ENCODE results near the gene RBM6.
A peak's percentile ranks its signal among the peaks of the same experiment; 100 is the strongest.

Gene RBM6

GRCh38 chr3:49952924-49953323, 13.0 kb downstream of the RBM6 start:
- Histone ChIP-seq H3K9me3 (ENCODE audit: control insufficient read depth, low read length) (no peaks in the 10 kb centered on the region), H3K4me3 (ENCODE audit: low read length) (no peak overlapping the region), H3K27me3 (replicated peaks; ENCODE audit: control insufficient read depth, insufficient read depth, low read length) (no peaks in the 10 kb centered on the region), H3K4me1 (ENCODE audit: control insufficient read depth, insufficient read depth, low read length) (peaks cover 13% of the 10 kb centered on the region), H3K36me3 (ENCODE audit: control insufficient read depth, insufficient read depth, low read length, severe bottlenecking) (no peaks in the 10 kb centered on the region), H3K9ac (ENCODE audit: low read length) (no peak overlapping the region)
- DNase-seq (ENCODE audit: low read depth), result no peak

GRCh38 chr3:49955636-49956035, 15.7 kb downstream of the RBM6 start:
- no peak overlapping the region for H3K9ac ChIP-seq (ENCODE audit: low read length)
- H3K27me3 ChIP-seq (replicated peaks; ENCODE audit: control insufficient read depth, insufficient read depth, low read length), result no peaks in the 10 kb centered on the region
- peaks cover 13% of the 10 kb centered on the region for H3K4me1 ChIP-seq (ENCODE audit: control insufficient read depth, insufficient read depth, low read length)
- no peak for DNase-seq (ENCODE audit: low read depth)
- H3K4me3 ChIP-seq (ENCODE audit: low read length), result no peak overlapping the region
- H3K9me3 ChIP-seq (ENCODE audit: control insufficient read depth, low read length), result no peaks in the 10 kb centered on the region
- no peaks in the 10 kb centered on the region for H3K36me3 ChIP-seq (ENCODE audit: control insufficient read depth, insufficient read depth, low read length, severe bottlenecking)

- H3K9ac ChIP-seq (ENCODE audit: low read length), result no peak overlapping the region
- H3K27me3 ChIP-seq (replicated peaks; ENCODE audit: control insufficient read depth, insufficient read depth, low read length), result no peaks in the 10 kb centered on the region
- DNase-seq (ENCODE audit: low read depth), result no peak
- H3K4me3 ChIP-seq (ENCODE audit: low read length), result no peak overlapping the region
- H3K4me1 ChIP-seq (ENCODE audit: control insufficient read depth, insufficient read depth, low read length), result peaks cover 19% of the 10 kb centered on the region
- no peaks in the 10 kb centered on the region for H3K9me3 ChIP-seq (ENCODE audit: control insufficient read depth, low read length)
- H3K36me3 ChIP-seq (ENCODE audit: control insufficient read depth, insufficient read depth, low read length, severe bottlenecking), result peaks cover 18% of the 10 kb centered on the region
These were observed 26.4 kb downstream of the RBM6 start for GRCh38 chr3:49966233-49966942.

DNA sequence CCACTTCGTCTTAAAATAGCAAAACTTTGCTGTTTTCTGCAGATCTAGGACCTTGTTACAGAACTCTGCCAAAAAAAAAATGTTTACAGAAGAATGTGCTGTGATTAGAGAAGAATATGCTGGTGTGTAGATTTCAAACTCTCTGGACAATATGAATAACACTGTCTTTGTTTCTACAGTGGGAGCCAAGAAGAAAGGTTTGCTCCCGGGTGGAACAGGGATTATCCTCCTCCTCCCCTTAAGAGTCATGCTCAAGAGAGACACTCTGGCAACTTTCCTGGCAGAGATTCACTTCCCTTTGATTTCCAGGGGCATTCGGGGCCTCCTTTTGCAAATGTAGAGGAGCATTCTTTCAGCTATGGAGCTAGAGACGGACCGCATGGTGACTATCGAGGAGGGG, 27.3 kb downstream of the RBM6 start:
- H3K27me3 ChIP-seq (replicated peaks; ENCODE audit: control insufficient read depth, insufficient read depth, low read length), result no peaks in the 10 kb centered on the region
- peaks cover 25% of the 10 kb centered on the region for H3K4me1 ChIP-seq (ENCODE audit: control insufficient read depth, insufficient read depth, low read length)
- H3K36me3 ChIP-seq (ENCODE audit: control insufficient read depth, insufficient read depth, low read length, severe bottlenecking), result peaks cover 22% of the 10 kb centered on the region

GRCh38 chr3:49968346-49968745, 28.4 kb downstream of the RBM6 start:
- no peak for DNase-seq (ENCODE audit: low read depth)
- no peak overlapping the region for H3K4me3 ChIP-seq (ENCODE audit: low read length)
- peaks cover 35% of the 10 kb centered on the region for H3K4me1 ChIP-seq (ENCODE audit: control insufficient read depth, insufficient read depth, low read length)
- no peaks in the 10 kb centered on the region for H3K9me3 ChIP-seq (ENCODE audit: control insufficient read depth, low read length)
- H3K36me3 ChIP-seq (ENCODE audit: control insufficient read depth, insufficient read depth, low read length, severe bottlenecking), result peaks cover 27% of the 10 kb centered on the region
- H3K27me3 ChIP-seq (replicated peaks; ENCODE audit: control insufficient read depth, insufficient read depth, low read length), result no peaks in the 10 kb centered on the region
- no peak overlapping the region for H3K9ac ChIP-seq (ENCODE audit: low read length)

More for the DNA sequence above, 27.3 kb downstream of the RBM6 start:
- Histone ChIP-seq H3K4me3 (ENCODE audit: low read length) (no peak overlapping the region), H3K9me3 (ENCODE audit: control insufficient read depth, low read length) (no peaks in the 10 kb centered on the region), H3K9ac (ENCODE audit: low read length) (no peak overlapping the region)
- peak; percentile 18 for DNase-seq (ENCODE audit: low read depth)

DNA sequence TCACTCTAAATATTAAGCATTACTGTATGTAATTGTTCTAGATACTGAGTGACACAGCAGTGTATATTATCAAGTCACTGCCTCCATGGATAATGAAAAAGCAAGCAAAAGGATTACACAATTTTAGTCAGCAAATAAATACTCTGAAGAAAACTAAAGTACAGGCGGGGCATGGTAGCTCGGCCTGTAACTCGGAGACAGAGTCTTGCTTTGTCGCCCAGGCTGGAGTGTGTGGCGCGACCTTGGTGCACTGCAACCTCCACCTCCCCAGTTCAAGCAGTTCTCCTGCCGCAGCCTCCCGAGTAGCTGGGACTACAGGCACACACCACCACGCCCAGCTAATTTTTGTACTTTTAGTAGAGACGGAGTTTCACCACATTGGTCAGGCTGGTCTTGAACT, 32.7 kb downstream of the RBM6 start:
- Histone ChIP-seq H3K36me3 (ENCODE audit: control insufficient read depth, insufficient read depth, low read length, severe bottlenecking) (peaks cover 35% of the 10 kb centered on the region), H3K4me3 (ENCODE audit: low read length) (no peak overlapping the region), H3K27me3 (replicated peaks; ENCODE audit: control insufficient read depth, insufficient read depth, low read length) (no peaks in the 10 kb centered on the region), H3K9ac (ENCODE audit: low read length) (no peak overlapping the region), H3K9me3 (ENCODE audit: control insufficient read depth, low read length) (no peaks in the 10 kb centered on the region), H3K4me1 (ENCODE audit: control insufficient read depth, insufficient read depth, low read length) (peaks cover 30% of the 10 kb centered on the region)
- peak; percentile 37 for DNase-seq (ENCODE audit: low read depth)

DNA sequence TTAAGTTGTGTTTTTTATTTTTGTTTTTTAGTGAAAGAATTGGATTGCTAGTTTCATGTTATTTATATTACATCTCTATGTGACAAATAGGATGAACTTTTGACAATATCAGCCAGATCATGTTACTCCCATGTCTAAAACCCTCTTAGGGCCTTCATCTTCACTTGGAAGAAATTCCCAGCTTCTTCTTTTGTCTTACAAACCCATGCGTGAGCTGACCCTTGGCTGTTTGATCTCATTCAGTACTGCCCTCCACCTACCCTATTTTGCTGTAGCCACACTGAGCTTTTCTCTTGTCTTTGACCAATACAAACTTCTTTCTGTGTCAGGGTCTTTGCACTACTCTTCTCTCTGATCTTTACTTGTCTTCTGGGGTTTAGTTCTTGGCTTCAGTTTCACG, 37.0 kb downstream of the RBM6 start:
- H3K36me3 ChIP-seq (ENCODE audit: control insufficient read depth, insufficient read depth, low read length, severe bottlenecking), result peaks cover 56% of the 10 kb centered on the region
- peaks cover 19% of the 10 kb centered on the region for H3K4me1 ChIP-seq (ENCODE audit: control insufficient read depth, insufficient read depth, low read length)
- H3K4me3 ChIP-seq (ENCODE audit: low read length), result no peak overlapping the region
- no peak for DNase-seq (ENCODE audit: low read depth)
- no peaks in the 10 kb centered on the region for H3K9me3 ChIP-seq (ENCODE audit: control insufficient read depth, low read length)
- no peaks in the 10 kb centered on the region for H3K27me3 ChIP-seq (replicated peaks; ENCODE audit: control insufficient read depth, insufficient read depth, low read length)
- no peak overlapping the region for H3K9ac ChIP-seq (ENCODE audit: low read length)

- DNase-seq (ENCODE audit: low read depth), result no peak
- H3K9me3 ChIP-seq (ENCODE audit: control insufficient read depth, low read length), result no peaks in the 10 kb centered on the region
- peaks cover 31% of the 10 kb centered on the region for H3K36me3 ChIP-seq (ENCODE audit: control insufficient read depth, insufficient read depth, low read length, severe bottlenecking)
- H3K9ac ChIP-seq (ENCODE audit: low read length), result no peak overlapping the region
- no peaks in the 10 kb centered on the region for H3K4me1 ChIP-seq (ENCODE audit: control insufficient read depth, insufficient read depth, low read length)
- H3K27me3 ChIP-seq (replicated peaks; ENCODE audit: control insufficient read depth, insufficient read depth, low read length), result no peaks in the 10 kb centered on the region
- H3K4me3 ChIP-seq (ENCODE audit: low read length), result no peak overlapping the region
These were observed 44.4 kb downstream of the RBM6 start for GRCh38 chr3:49984394-49984793.

GRCh38 chr3:49992326-49992725, 52.4 kb downstream of the RBM6 start:
- Histone ChIP-seq H3K9me3 (ENCODE audit: control insufficient read depth, low read length) (no peaks in the 10 kb centered on the region), H3K4me1 (ENCODE audit: control insufficient read depth, insufficient read depth, low read length) (no peaks in the 10 kb centered on the region), H3K4me3 (ENCODE audit: low read length) (no peak overlapping the region), H3K9ac (ENCODE audit: low read length) (no peak overlapping the region), H3K27me3 (replicated peaks; ENCODE audit: control insufficient read depth, insufficient read depth, low read length) (no peaks in the 10 kb centered on the region), H3K36me3 (ENCODE audit: control insufficient read depth, insufficient read depth, low read length, severe bottlenecking) (peaks cover 25% of the 10 kb centered on the region)
- DNase-seq (ENCODE audit: low read depth), result no peak

DNA sequence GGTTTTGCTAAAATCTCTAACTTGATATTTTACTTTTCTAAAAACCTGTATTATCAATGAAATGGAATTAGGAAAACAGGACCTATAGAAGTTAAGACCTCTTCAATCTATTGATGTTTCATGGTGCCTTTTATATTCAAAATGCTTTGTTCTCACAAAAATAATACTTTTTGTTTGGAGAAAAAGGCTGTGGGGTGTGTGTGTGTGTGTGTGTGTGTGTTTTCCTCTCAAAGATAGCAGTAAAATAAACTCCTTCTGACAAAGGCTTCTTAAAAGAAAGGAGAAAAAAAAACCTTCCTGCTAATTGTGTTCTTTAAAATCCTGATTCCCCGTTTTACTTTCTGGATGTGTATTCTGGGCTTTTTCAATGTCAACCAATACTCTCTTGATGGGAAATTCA, 54.5 kb downstream of the RBM6 start:
- H3K9me3 ChIP-seq (ENCODE audit: control insufficient read depth, low read length), result no peaks in the 10 kb centered on the region
- H3K9ac ChIP-seq (ENCODE audit: low read length), result no peak overlapping the region
- no peak overlapping the region for H3K4me3 ChIP-seq (ENCODE audit: low read length)
- H3K4me1 ChIP-seq (ENCODE audit: control insufficient read depth, insufficient read depth, low read length), result no peaks in the 10 kb centered on the region
- DNase-seq (ENCODE audit: low read depth), result no peak
- H3K36me3 ChIP-seq (ENCODE audit: control insufficient read depth, insufficient read depth, low read length, severe bottlenecking), result peaks cover 22% of the 10 kb centered on the region
- no peaks in the 10 kb centered on the region for H3K27me3 ChIP-seq (replicated peaks; ENCODE audit: control insufficient read depth, insufficient read depth, low read length)

GRCh38 chr3:49996016-49996415, 56.1 kb downstream of the RBM6 start:
- H3K36me3 ChIP-seq (ENCODE audit: control insufficient read depth, insufficient read depth, low read length, severe bottlenecking), result peaks cover 25% of the 10 kb centered on the region
- no peak overlapping the region for H3K9ac ChIP-seq (ENCODE audit: low read length)
- H3K9me3 ChIP-seq (ENCODE audit: control insufficient read depth, low read length), result no peaks in the 10 kb centered on the region
- no peak for DNase-seq (ENCODE audit: low read depth)
- no peak overlapping the region for H3K4me3 ChIP-seq (ENCODE audit: low read length)
- H3K27me3 ChIP-seq (replicated peaks; ENCODE audit: control insufficient read depth, insufficient read depth, low read length), result no peaks in the 10 kb centered on the region
- H3K4me1 ChIP-seq (ENCODE audit: control insufficient read depth, insufficient read depth, low read length), result no peaks in the 10 kb centered on the region

DNA sequence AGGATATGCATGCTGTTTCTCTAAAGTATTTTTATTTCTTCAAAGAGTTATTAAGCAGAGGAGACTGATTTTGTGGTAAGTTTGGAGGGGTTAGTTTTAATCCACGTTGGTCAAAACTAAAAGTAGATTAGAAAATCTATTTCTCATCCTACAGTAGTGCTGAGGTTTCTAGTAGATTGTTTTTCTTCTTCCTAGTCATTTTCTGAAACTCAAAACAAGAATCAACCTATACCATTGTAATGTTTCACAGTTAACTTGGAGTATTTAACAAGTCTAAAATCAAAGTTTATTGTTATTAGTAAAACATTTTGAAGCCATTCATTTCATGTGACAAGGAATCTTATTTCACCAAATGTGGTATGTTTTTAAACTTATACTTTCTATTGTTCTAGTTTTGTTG, 57.9 kb downstream of the RBM6 start:
- no peak for DNase-seq (ENCODE audit: low read depth)

More for the DNA sequence above, 57.9 kb downstream of the RBM6 start:
- H3K36me3 ChIP-seq (ENCODE audit: control insufficient read depth, insufficient read depth, low read length, severe bottlenecking), result peaks cover 35% of the 10 kb centered on the region
- no peaks in the 10 kb centered on the region for H3K4me1 ChIP-seq (ENCODE audit: control insufficient read depth, insufficient read depth, low read length)
- H3K9me3 ChIP-seq (ENCODE audit: control insufficient read depth, low read length), result no peaks in the 10 kb centered on the region
- no peak overlapping the region for H3K4me3 ChIP-seq (ENCODE audit: low read length)
- no peak overlapping the region for H3K9ac ChIP-seq (ENCODE audit: low read length)
- no peaks in the 10 kb centered on the region for H3K27me3 ChIP-seq (replicated peaks; ENCODE audit: control insufficient read depth, insufficient read depth, low read length)
